Skeletal muscle satellite cell (primary cell): ENCODE results near the gene DMAC2L.

ENCODE experiments used
- H3K27me3 ChIP-seq: 2 replicates; pipeline ENCODE4 v1.7.0; 2013; ENCODE audit warnings: low read length; ENCODE audit not compliant: control insufficient read depth, insufficient read depth
- H3K36me3 ChIP-seq: 2 replicates; pipeline ENCODE4 v1.7.0; 2013; ENCODE audit warnings: mild to moderate bottlenecking, control low read depth, low read length; ENCODE audit not compliant: insufficient read depth
- H3K4me1 ChIP-seq: 2 replicates; pipeline ENCODE4 v1.7.0; 2013; ENCODE audit warnings: low read length; ENCODE audit not compliant: control insufficient read depth, insufficient read depth
- H3K4me2 ChIP-seq: 2 replicates; pipeline ENCODE4 v1.7.0; 2013; ENCODE audit warnings: mild to moderate bottlenecking, low read length
- H3K4me3 ChIP-seq: 2 replicates; pipeline ENCODE4 v1.7.0; 2013; ENCODE audit warnings: low read length
- H3K9ac ChIP-seq: 2 replicates; pipeline ENCODE4 v1.7.0; 2013; ENCODE audit warnings: mild to moderate bottlenecking, low read depth, low read length, moderate library complexity
- H3K9me3 ChIP-seq: replicated peaks from 2 replicates; pipeline ENCODE4 v1.7.0; 2013; ENCODE audit warnings: mild to moderate bottlenecking, control low read depth, low read length
- small RNA-seq: library from RNA; depleted of rRNA; stranded (forward); fragments of <200 nt; gene quantifications from one replicate; pipeline ENCODE3, GENCODE V24; 2012

DMAC2L gene

DNA sequence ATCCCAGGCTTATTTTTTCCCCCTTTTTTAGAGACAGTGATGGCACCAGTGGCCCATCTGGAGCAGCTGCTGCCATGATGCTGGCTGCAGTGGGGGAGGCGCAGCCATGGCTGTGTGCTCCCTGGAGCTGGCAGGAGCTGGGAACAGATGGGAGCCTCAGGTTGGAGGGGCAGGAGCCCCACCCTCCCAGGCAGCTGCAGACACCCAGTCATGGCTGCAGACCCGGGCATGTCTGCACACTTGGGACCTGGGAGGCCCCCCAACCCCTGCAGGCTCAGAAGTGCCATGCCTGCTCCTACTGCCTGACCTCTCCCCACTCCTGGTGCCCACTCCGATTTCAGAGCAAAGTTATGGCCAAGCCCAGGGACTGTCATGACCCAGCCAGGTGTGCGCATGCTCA is 59.4 kb downstream of the DMAC2L start:
- Histone ChIP-seq H3K9ac (no peak overlapping the region), H3K4me1 (peaks cover 1% of the 10 kb centered on the region), H3K4me3 (no peak overlapping the region), H3K27me3 (no peaks in the 10 kb centered on the region), H3K4me2 (no peak overlapping the region), H3K36me3 (no peaks in the 10 kb centered on the region), H3K9me3 (no peaks in the 10 kb centered on the region)

DNA sequence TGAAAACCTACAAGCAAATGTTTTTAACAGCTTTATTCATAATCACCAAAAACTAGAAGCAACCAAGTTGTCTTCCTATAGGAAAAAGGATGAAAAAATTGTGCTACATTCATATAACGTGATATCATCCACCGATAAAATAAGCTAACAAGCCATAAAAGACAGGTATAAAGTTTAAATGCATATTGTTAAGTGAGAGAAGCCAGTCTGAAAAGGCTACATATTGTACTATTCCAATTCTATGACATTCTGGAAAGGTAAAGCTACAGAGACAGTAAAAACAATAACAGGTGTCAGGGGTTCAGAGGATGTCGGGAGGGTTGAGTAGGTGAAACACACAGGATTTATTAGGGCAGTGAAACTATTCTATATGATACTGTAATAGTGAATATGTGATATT is 61.8 kb downstream of the DMAC2L start:
- H3K36me3 ChIP-seq, result no peaks in the 10 kb centered on the region
- H3K4me3 ChIP-seq, result no peak overlapping the region
- H3K9me3 ChIP-seq, result no peaks in the 10 kb centered on the region
- no peak overlapping the region for H3K4me2 ChIP-seq
- H3K27me3 ChIP-seq, result no peaks in the 10 kb centered on the region
- H3K9ac ChIP-seq, result no peak overlapping the region
- H3K4me1 ChIP-seq, result no peaks in the 10 kb centered on the region

GRCh38 chr14:50375760-50376159 is 63.6 kb downstream of the DMAC2L start:
- Histone ChIP-seq H3K9ac (no peak overlapping the region), H3K4me3 (no peak overlapping the region), H3K9me3 (no peaks in the 10 kb centered on the region), H3K4me2 (no peak overlapping the region), H3K27me3 (no peaks in the 10 kb centered on the region), H3K36me3 (no peaks in the 10 kb centered on the region), H3K4me1 (no peaks in the 10 kb centered on the region)

Small RNA genes lying within 50 kb of the gene (small RNA-seq; reads per million reads assigned to genes)
- 0.98 reads per million, percentile 29 among the genes with 10 or more reads in this experiment for gene MIR4504
